Body of pancreas (tissue), 4 donors: ENCODE results near the gene PLPP4.

ENCODE experiments used
- POLR2A ChIP-seq, 3 donors: fragments of 450-650 bp; IDR thresholded peaks; one replicate each; pipeline ENCODE4 v1.6.1; 2016; ENCODE audit warnings: antibody characterized with exemption in 3 of 3, mild to moderate bottlenecking in 2 of 3
- TF ChIP-seq, protein P1 (sequence below), 7 experiments: fragments of 450-650 bp in 4 of 7; fragments of 200-600 bp in 3 of 7; sonication (generic) in 3 of 7; IDR thresholded peaks; one replicate each; pipeline ENCODE4 v1.5.1; 2016 to 2019; ENCODE audit warnings: antibody characterized with exemption in 7 of 7

GRCh38 chr10:120609006-120609405, 152.0 kb downstream of the PLPP4 start:
- TF ChIP-seq, protein P1, sequence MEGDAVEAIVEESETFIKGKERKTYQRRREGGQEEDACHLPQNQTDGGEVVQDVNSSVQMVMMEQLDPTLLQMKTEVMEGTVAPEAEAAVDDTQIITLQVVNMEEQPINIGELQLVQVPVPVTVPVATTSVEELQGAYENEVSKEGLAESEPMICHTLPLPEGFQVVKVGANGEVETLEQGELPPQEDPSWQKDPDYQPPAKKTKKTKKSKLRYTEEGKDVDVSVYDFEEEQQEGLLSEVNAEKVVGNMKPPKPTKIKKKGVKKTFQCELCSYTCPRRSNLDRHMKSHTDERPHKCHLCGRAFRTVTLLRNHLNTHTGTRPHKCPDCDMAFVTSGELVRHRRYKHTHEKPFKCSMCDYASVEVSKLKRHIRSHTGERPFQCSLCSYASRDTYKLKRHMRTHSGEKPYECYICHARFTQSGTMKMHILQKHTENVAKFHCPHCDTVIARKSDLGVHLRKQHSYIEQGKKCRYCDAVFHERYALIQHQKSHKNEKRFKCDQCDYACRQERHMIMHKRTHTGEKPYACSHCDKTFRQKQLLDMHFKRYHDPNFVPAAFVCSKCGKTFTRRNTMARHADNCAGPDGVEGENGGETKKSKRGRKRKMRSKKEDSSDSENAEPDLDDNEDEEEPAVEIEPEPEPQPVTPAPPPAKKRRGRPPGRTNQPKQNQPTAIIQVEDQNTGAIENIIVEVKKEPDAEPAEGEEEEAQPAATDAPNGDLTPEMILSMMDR (IDR thresholded peaks at IDR 0.05) = no peak
- TF ChIP-seq POLR2A (IDR thresholded peaks at IDR 0.05) = no peak
